Fibroblast of pulmonary artery (primary cell): ENCODE results near the gene ANTXRL.
"Not testable (repeated sequence)": the region's sequence is repeated elsewhere in the genome, so short reads cannot be mapped to it uniquely, and the experiment has no call there.

Experiments
- DNase-seq: peaks from one replicate; pipeline ENCODE4 v3.0.0-alpha.2; 2010; ENCODE audit warnings: low read depth
- H3K4me3 ChIP-seq: replicated peaks from 2 replicates; pipeline ENCODE4 v1.5.1; 2011; ENCODE audit warnings: low read depth, mild to moderate bottlenecking, control low read depth, low read length, moderate library complexity
- CTCF ChIP-seq: IDR thresholded peaks from 2 replicates; pipeline ENCODE4 v1.5.1; 2011; ENCODE audit warnings: mild to moderate bottlenecking, control low read depth, low read length, inconsistent platforms; ENCODE audit errors: missing control alignments

ANTXRL gene

DNA sequence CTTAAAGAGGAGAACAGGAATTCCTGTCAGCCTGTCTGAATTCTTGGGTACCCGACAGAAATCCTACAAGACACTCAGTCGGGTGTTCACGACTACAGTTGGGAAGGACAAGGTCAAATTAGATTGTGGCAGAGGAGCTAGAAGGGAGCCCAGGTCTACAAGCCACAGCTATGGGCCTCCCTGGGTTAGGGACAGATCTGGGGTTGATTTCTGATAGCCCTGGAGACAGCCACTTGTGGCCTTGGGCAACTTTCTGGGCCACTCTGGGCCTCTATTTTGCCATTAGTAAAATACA lies 39.7 kb upstream of the ANTXRL start:
- H3K4me3 ChIP-seq: no peak overlapping the region
- TF ChIP-seq CTCF: no peak

GRCh38 chr10:46247808-46248569 lies 38.8 kb upstream of the ANTXRL start:
- no peak for DNase-seq
- no peak for TF ChIP-seq CTCF
- H3K4me3 ChIP-seq: no peak overlapping the region

More for the DNA sequence above, 39.7 kb upstream of the ANTXRL start:
- no peak for DNase-seq

DNA sequence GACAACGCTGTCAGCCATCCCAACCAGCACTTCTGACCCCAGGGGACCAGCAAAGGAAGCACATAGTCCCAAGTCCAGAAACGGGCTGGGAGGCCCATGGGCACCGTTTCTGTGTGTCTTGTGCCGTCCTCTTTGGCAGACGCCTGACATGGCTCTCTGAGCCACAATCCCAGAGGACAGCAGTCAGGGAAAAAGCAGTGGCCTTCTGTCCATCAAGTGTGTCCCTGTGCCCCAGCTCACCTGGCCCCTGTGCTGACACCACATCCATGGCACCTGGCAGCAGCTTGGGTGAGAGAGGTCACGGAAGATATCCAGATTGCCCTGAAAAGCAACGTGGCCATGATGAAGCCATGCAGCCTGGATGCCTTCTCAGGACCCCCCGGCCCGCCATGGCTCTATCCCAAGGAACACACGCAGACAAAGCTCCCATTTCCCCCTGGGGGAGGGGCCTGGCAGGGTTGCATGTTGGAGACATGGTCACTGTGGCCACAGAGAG lies 38.1 kb upstream of the ANTXRL start:
- DNase-seq: no peak
- no peak for TF ChIP-seq CTCF

DNA sequence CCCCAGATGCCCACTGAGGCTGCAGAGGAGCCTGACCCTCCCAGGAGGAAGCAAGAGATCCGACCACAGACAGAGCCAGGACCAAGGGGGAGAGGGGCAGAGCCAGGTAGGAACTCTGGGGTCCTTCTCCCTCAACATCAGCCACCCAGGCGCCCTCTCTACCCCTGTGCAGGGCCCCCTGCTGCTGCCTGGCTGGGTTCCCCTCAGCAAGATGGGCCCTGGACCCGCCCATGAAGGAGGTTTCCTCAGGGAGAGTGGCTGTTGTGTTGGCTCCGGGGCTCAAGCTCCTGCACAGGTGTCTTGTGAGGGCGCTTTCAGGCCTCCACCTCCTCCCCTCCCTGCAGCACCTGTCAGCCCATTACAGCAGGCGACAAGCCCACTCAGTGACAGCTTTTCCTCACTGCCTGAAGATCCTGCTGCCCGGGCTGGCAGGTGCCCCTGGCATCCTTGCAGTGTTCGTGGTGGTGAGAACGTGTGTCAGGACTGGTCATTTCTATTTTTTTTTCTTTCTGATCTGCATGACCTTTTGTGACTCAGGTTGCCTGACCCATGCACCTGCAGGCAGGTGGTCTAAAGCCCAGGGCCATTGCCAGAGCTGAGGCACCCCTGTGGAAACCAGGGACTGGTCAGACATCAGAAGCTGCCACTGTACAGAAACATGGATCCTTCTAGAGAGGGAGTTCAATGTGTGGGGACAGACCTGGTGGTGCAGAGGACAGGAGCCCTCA lies 37.0 kb upstream of the ANTXRL start:
- DNase-seq, H3K4me3 ChIP-seq: not testable (repeated sequence)

More for the DNA sequence above, 38.1 kb upstream of the ANTXRL start:
- H3K4me3 ChIP-seq: no peak overlapping the region

GRCh38 chr10:46250481-46250880 lies 36.3 kb upstream of the ANTXRL start:
- no peak overlapping the region for H3K4me3 ChIP-seq
- no peak for TF ChIP-seq CTCF
- DNase-seq: no peak

DNA sequence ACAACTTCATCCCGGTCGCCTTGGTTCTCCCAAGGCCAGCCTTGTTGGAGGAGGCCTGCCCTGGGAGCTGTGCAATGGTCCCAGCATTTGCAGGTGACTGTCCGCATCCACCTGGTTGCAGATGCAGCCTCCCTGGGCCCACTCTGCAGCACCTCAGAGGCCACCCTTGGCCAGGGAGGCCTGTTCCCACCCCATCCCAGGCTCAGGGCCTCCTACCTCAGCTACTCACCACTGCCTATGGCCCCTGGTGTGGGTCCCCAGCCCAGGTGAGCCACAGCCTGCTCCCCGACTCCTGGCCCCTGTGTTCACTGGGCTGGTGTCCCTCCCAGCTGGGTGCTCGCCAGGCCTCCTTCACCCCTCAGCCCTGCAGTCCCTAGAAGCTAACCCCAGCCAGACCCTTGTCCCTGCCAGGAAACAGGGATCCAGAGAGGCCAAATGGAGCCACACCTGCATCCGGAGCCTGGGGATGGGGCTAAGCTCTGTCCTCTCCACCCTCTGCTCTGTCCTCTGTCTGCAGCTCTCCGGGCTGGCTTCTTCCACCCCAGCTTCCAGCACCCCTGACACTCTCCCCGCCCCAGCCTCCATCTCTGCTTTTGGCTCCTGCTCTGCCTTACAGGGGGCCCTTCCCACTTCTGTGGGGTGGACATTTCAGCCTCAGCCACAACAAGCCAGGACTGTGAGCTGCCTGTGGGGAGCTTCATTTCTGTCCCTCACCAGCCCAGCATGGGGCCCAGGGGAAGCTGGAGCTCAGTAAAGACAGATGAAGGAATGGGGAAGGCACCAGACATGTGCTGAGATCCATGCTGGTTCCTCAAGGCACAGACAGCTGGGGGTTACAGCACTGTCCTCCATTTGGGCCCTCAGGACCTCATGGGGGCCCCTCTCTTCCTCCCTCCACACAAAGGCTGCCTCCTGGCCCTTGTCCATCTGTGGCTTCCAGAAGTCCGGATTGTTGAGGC lies 35.6 kb upstream of the ANTXRL start:
- H3K4me3 ChIP-seq: no peak overlapping the region
- TF ChIP-seq CTCF: no peak
- no peak for DNase-seq
